Prostate gland (tissue), 2 donors: Measurements from ENCODE around the gene CELA2B. TPM values are rescaled to one million over a fixed set of nuclear protein-coding genes. Genes with fewer than 3 reads are reported as not detected.

Source experiments
- DNase-seq: peaks from one replicate; pipeline ENCODE4 v3.0.0-alpha.2; 2019; ENCODE audit warnings: low spot score
- H3K27ac ChIP-seq, 2 donors: fragments of 200-600 bp; sonication (generic); 2 replicates each; pipeline ENCODE4 v1.5.1; 2017 to 2019
- H3K27me3 ChIP-seq: fragments of 200-600 bp; sonication (generic); replicated peaks from 2 replicates; pipeline ENCODE4 v1.5.1; 2019; ENCODE audit not compliant: insufficient read depth
- H3K36me3 ChIP-seq, 2 donors: fragments of 200-600 bp; sonication (generic); 1 replicate in 1 of 2; 2 replicates in 1 of 2; pipeline versions ENCODE4 v1.5.1 to v1.8.1; 2017 to 2019
- H3K4me1 ChIP-seq: fragments of 200-600 bp; sonication (generic); replicated peaks from 2 replicates; pipeline ENCODE4 v1.5.1; 2019
- H3K4me3 ChIP-seq, 2 donors: fragments of 200-600 bp; sonication (generic); 2 replicates each; pipeline ENCODE4 v1.5.1; 2017 to 2019
- H3K9me3 ChIP-seq: fragments of 200-600 bp; sonication (generic); 2 replicates; pipeline ENCODE4 v1.5.1; 2017
- CTCF ChIP-seq, 4 experiments: fragments of 200-600 bp in 2 of 4; fragments of 450-650 bp in 2 of 4; sonication (generic) in 2 of 4; IDR thresholded peaks; 1 replicate in 3 of 4; 2 replicates in 1 of 4; pipeline ENCODE4 v1.5.1; 2016 to 2019; ENCODE audit warnings: antibody characterized with exemption in 4 of 4, mild to moderate bottlenecking in 2 of 4, moderate library complexity in 2 of 4
- POLR2A ChIP-seq: fragments of 450-650 bp; IDR thresholded peaks from one replicate; pipeline ENCODE4 v1.6.1; 2016; ENCODE audit warnings: antibody characterized with exemption, mild to moderate bottlenecking
- POLR2AphosphoS5 ChIP-seq: sonication (generic); formaldehyde crosslinking; IDR thresholded peaks from one replicate; pipeline ENCODE4 v1.6.1; 2017; ENCODE audit warnings: antibody characterized with exemption
- WGBS: methylation state at CpG from one replicate; pipeline ENCODE4 v1.1.5; 2018; 5-methylcytosine and 5-hydroxymethylcytosine counted together
- intact Hi-C: fragments of 100-400 bp; cut with DNase I; formaldehyde crosslinking; loops from one replicate; pipeline ENCODE4 v1.14.2; 2022
- total RNA-seq, 2 donors: library from RNA; depleted of rRNA; stranded (reverse); fragments of >200 nt; gene quantifications; one replicate each; pipeline ENCODE4 v1.1.0, GENCODE V29; 2016

Gene CELA2B
- total RNA-seq, 2 donors from 2014 or later, result 1.1 TPM; not detected in 1

- H3K27me3 ChIP-seq, result no peaks in the 10 kb centered on the region
- peak overlapping the region; percentile 98 to 99 for H3K27ac ChIP-seq
- H3K4me1 ChIP-seq, result no peaks in the 10 kb centered on the region
- peak overlapping the region; percentile 63 to 83 for H3K4me3 ChIP-seq
- intact Hi-C loops, result no loop called here
- no peak for TF ChIP-seq POLR2A
- peak; percentile 66 for TF ChIP-seq POLR2AphosphoS5
- 3% methylated on average over 76 of the region's 88 CpGs for WGBS
- H3K36me3 ChIP-seq, result no peaks in the 10 kb centered on the region
- no peaks in the 10 kb centered on the region for H3K9me3 ChIP-seq
- peak; percentile 100 for DNase-seq
Measured at GRCh38 chr1:15524283-15525049, 48.6 kb downstream of the CELA2B start.

- WGBS, result 4% methylated on average over 40 of the region's 40 CpGs
- no peaks in the 10 kb centered on the region for H3K9me3 ChIP-seq
- peak overlapping the region; percentile 63 to 83 for H3K4me3 ChIP-seq
- TF ChIP-seq POLR2AphosphoS5 (peak; percentile 10), CTCF (IDR thresholded peaks at IDR 0.05) (no peak), POLR2A (peak; percentile 70)
- intact Hi-C loops, result loop anchor here (1.0 kb wide), 1 partner anchor 92 kb away; the partner anchor contains the start of gene DDI2
- no peaks in the 10 kb centered on the region for H3K36me3 ChIP-seq
- peak overlapping the region; percentile 98 to 99 for H3K27ac ChIP-seq
- no peaks in the 10 kb centered on the region for H3K27me3 ChIP-seq
- H3K4me1 ChIP-seq, result no peaks in the 10 kb centered on the region
- DNase-seq, result no peak
Measured at GRCh38 chr1:15525050-15526020, 49.4 kb downstream of the CELA2B start.

DNA sequence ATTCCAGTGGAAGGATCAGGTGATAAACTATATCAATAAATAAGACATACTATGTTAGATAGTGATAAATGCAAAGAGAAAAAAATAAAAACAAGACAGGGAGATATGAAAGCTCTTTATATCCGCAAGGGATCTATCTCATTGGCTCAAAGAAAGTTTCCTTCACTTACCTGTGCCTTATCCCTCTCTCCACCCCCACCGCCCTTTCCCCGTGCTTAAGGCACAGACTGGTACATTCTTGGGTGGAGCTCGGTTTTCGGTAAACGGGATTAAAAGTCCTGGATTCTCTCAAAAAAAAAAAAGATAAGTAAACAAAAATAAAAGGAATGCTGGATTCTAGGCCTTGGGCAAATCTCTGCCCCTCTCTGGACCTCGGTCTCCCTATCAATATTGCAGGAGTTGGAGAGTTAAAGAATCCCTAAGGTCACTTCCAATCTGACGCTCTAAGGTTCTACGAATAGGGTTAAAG lies 50.2 kb downstream of the CELA2B start:
- Histone ChIP-seq H3K36me3 (no peaks in the 10 kb centered on the region), H3K4me3 (peak overlapping the region; percentile 66 to 97), H3K9me3 (no peaks in the 10 kb centered on the region), H3K4me1 (no peaks in the 10 kb centered on the region), H3K27ac (peak overlapping the region; percentile 98 to 99), H3K27me3 (no peaks in the 10 kb centered on the region)
- 12% methylated on average over 9 of the region's 9 CpGs for WGBS
- peak; percentile 27 for DNase-seq
- TF ChIP-seq CTCF (IDR thresholded peaks at IDR 0.05) (no peak), POLR2A (no peak), POLR2AphosphoS5 (no peak)
- intact Hi-C loops, result loop anchor here (1.0 kb wide), 1 partner anchor 91 kb away; the partner anchor contains the start of gene DDI2

GRCh38 chr1:15526490-15527339 lies 50.8 kb downstream of the CELA2B start, which contains the start of gene DNAJC16:
TSS of gene DNAJC16 (plus strand) at chr1:15526848. CDS start at chr1:15529106, 2,258 bp downstream.
- DNase-seq, result peak; percentile 100
- intact Hi-C loops, result loop anchor here (1.0 kb wide), 1 partner anchor 91 kb away; the partner anchor contains the start of gene DDI2
- under 1% methylated on average over 60 of the region's 65 CpGs for WGBS
- H3K36me3 ChIP-seq, result no peaks in the 10 kb centered on the region
- H3K27ac ChIP-seq, result peak within 1 kb of the TSS; percentile 98 to 99
- TF ChIP-seq CTCF (IDR thresholded peaks at IDR 0.05), result peak in 3 of 4 experiments; percentile 6 to 75 (median 46)
- peak; percentile 100 for TF ChIP-seq POLR2AphosphoS5
- peak; percentile 78 for TF ChIP-seq POLR2A
- H3K4me3 ChIP-seq, result peak within 1 kb of the TSS; percentile 66 to 97
- no peaks in the 10 kb centered on the region for H3K4me1 ChIP-seq
- no peaks in the 10 kb centered on the region for H3K9me3 ChIP-seq
- H3K27me3 ChIP-seq, result no peaks in the 10 kb centered on the region
